Neural progenitor cell (in vitro differentiated cells): Measurements from ENCODE around the gene FKBP5. TPM values are rescaled to one million over a fixed set of nuclear protein-coding genes. Genes with fewer than 3 reads are reported as not detected.

Source experiments
- DNase-seq: peaks from one replicate; pipeline ENCODE4 v3.0.0-alpha.2; 2016; ENCODE audit warnings: low spot score
- H2AFZ ChIP-seq: fragments of 200-600 bp; sonication (generic); replicated peaks from 2 replicates; pipeline ENCODE4 v1.6.1; 2016; ENCODE audit warnings: antibody characterized with exemption
- H3F3A ChIP-seq: fragments of 200-600 bp; sonication (generic); 2 replicates; pipeline ENCODE4 v1.6.1; 2016; ENCODE audit warnings: antibody characterized with exemption, low read depth
- H3K27ac ChIP-seq: fragments of 200-600 bp; sonication (generic); 2 replicates; pipeline ENCODE4 v1.5.1; 2016; ENCODE audit warnings: mild to moderate bottlenecking
- H3K27me3 ChIP-seq: fragments of 200-600 bp; sonication (generic); 2 replicates; pipeline ENCODE4 v1.6.1; 2016; ENCODE audit warnings: mild to moderate bottlenecking, moderate library complexity
- H3K36me3 ChIP-seq: fragments of 200-600 bp; sonication (generic); 2 replicates; pipeline ENCODE4 v1.5.1; 2016
- H3K4me1 ChIP-seq: fragments of 200-600 bp; sonication (generic); 2 replicates; pipeline ENCODE4 v1.6.1; 2016; ENCODE audit warnings: mixed run types
- H3K4me2 ChIP-seq: fragments of 200-600 bp; sonication (generic); 2 replicates; pipeline ENCODE4 v1.6.1; 2016
- H3K4me3 ChIP-seq: fragments of 200-600 bp; sonication (generic); 2 replicates; pipeline ENCODE4 v1.5.1; 2016
- H3K79me2 ChIP-seq: fragments of 200-600 bp; sonication (generic); 2 replicates; pipeline ENCODE4 v1.6.1; 2016; ENCODE audit warnings: low read depth
- H3K9ac ChIP-seq: fragments of 200-600 bp; sonication (generic); 2 replicates; pipeline ENCODE4 v1.6.1; 2016
- H3K9me3 ChIP-seq: fragments of 200-600 bp; sonication (generic); 2 replicates; pipeline ENCODE4 v1.5.1; 2016; ENCODE audit warnings: low read depth
- H4K20me1 ChIP-seq: fragments of 200-600 bp; sonication (generic); 2 replicates; pipeline ENCODE4 v1.6.1; 2016; ENCODE audit warnings: low read depth
- H3K27ac Mint-ChIP-seq: 3 replicates; pipeline ENCODE4 v1.8.0; 2021; ENCODE audit warnings: mixed read lengths
- H3K27me3 Mint-ChIP-seq: 2 replicates; pipeline ENCODE4 v1.8.0; 2022; ENCODE audit warnings: low read depth, mild to moderate bottlenecking, inconsistent platforms, moderate library complexity, mixed read lengths; ENCODE audit not compliant: insufficient read depth
- H3K36me3 Mint-ChIP-seq: 3 replicates; pipeline ENCODE4 v1.8.0; 2021; ENCODE audit warnings: mixed read lengths
- H3K4me1 Mint-ChIP-seq: 3 replicates; pipeline ENCODE4 v1.8.0; 2021; ENCODE audit warnings: mixed read lengths
- H3K4me3 Mint-ChIP-seq: 3 replicates; pipeline ENCODE4 v1.8.0; 2021; ENCODE audit warnings: mild to moderate bottlenecking, moderate library complexity, mixed read lengths
- H3K9me3 Mint-ChIP-seq: 3 replicates; pipeline ENCODE4 v1.8.0; 2020; ENCODE audit warnings: mixed read lengths
- CTCF ChIP-seq: fragments of 200-600 bp; sonication (generic); IDR thresholded peaks from 2 replicates; pipeline ENCODE4 v1.5.1; 2017; ENCODE audit warnings: antibody characterized with exemption, mild to moderate bottlenecking
- EZH2 ChIP-seq: fragments of 200-600 bp; sonication (generic); IDR thresholded peaks from 2 replicates; pipeline ENCODE4 v1.6.1; 2017; ENCODE audit warnings: antibody characterized with exemption, mild to moderate bottlenecking, moderate library complexity
- EZH2phosphoT487 ChIP-seq: fragments of 200-600 bp; sonication (generic); IDR thresholded peaks from 2 replicates; pipeline ENCODE4 v1.6.1; 2017; ENCODE audit warnings: antibody characterized with exemption
- total RNA-seq: library from RNA; depleted of rRNA; stranded (reverse); fragments of >200 nt; gene quantifications from 2 replicates; pipeline ENCODE4 v1.2.3, GENCODE V29; 2015; ENCODE audit warnings: low replicate concordance

The FKBP5 gene
- total RNA-seq, 1 donor from 2014 or later = 20.9 TPM

GRCh38 chr6:35727231-35727934, 38.7 kb upstream of the FKBP5 start:
- Histone ChIP-seq H3K27ac (peak overlapping the region; percentile 33), H2AFZ (peak overlapping the region; percentile 80), H3K79me2 (no peaks in the 10 kb centered on the region), H3K4me1 (peaks cover 57% of the 10 kb centered on the region), H3K27me3 (peaks cover 11% of the 10 kb centered on the region), H4K20me1 (no peaks in the 10 kb centered on the region), H3K36me3 (no peaks in the 10 kb centered on the region), H3K9me3 (no peaks in the 10 kb centered on the region), H3K4me2 (peak overlapping the region; percentile 100), H3K9ac (peak overlapping the region; percentile 54), H3F3A (peaks cover 70% of the 10 kb centered on the region), H3K4me3 (peak overlapping the region; percentile 88)
- Mint-ChIP-seq H3K27me3 (peaks cover 10% of the 10 kb centered on the region), H3K9me3 (no peaks in the 10 kb centered on the region), H3K36me3 (no peaks in the 10 kb centered on the region), H3K4me1 (peaks cover 76% of the 10 kb centered on the region), H3K4me3 (peak overlapping the region; percentile 85), H3K27ac (peak overlapping the region; percentile 98)
- TF ChIP-seq CTCF (no peak), EZH2phosphoT487 (no peak), EZH2 (no peak)
- DNase-seq = peak; percentile 81

GRCh38 chr6:35725721-35726438, 37.2 kb upstream of the FKBP5 start:
- Mint-ChIP-seq H3K4me3 (peak overlapping the region; percentile 18), H3K4me1 (peaks cover 78% of the 10 kb centered on the region), H3K27ac (peak overlapping the region; percentile 98), H3K9me3 (no peaks in the 10 kb centered on the region), H3K27me3 (peaks cover 10% of the 10 kb centered on the region), H3K36me3 (no peaks in the 10 kb centered on the region)
- no peak for TF ChIP-seq EZH2phosphoT487
- no peak for TF ChIP-seq EZH2
- TF ChIP-seq CTCF = no peak
- Histone ChIP-seq H2AFZ (no peak overlapping the region), H3K36me3 (no peaks in the 10 kb centered on the region), H4K20me1 (no peaks in the 10 kb centered on the region), H3K4me3 (no peak overlapping the region), H3K4me1 (peaks cover 51% of the 10 kb centered on the region), H3K79me2 (no peaks in the 10 kb centered on the region), H3K27me3 (peaks cover 11% of the 10 kb centered on the region), H3K27ac (no peak overlapping the region), H3K9ac (no peak overlapping the region), H3F3A (peaks cover 58% of the 10 kb centered on the region), H3K9me3 (no peaks in the 10 kb centered on the region), H3K4me2 (peak overlapping the region; percentile 100)
- DNase-seq = no peak

- no peak for DNase-seq
- Mint-ChIP-seq H3K4me3 (no peak overlapping the region), H3K27me3 (peaks cover 8% of the 10 kb centered on the region), H3K9me3 (no peaks in the 10 kb centered on the region), H3K36me3 (no peaks in the 10 kb centered on the region), H3K27ac (peak overlapping the region; percentile 67), H3K4me1 (peaks cover 79% of the 10 kb centered on the region)
- Histone ChIP-seq H4K20me1 (no peaks in the 10 kb centered on the region), H3K4me1 (peaks cover 52% of the 10 kb centered on the region), H3K4me3 (no peak overlapping the region), H3K9ac (no peak overlapping the region), H3F3A (peaks cover 58% of the 10 kb centered on the region), H3K79me2 (no peaks in the 10 kb centered on the region), H3K36me3 (no peaks in the 10 kb centered on the region), H3K27ac (no peak overlapping the region), H2AFZ (no peak overlapping the region), H3K9me3 (no peaks in the 10 kb centered on the region), H3K4me2 (peak overlapping the region; percentile 9), H3K27me3 (peaks cover 11% of the 10 kb centered on the region)
- TF ChIP-seq CTCF = no peak
- TF ChIP-seq EZH2phosphoT487 = no peak
- TF ChIP-seq EZH2 = no peak
These were observed 36.5 kb upstream of the FKBP5 start for GRCh38 chr6:35725081-35725708.
